ENCODE results near the gene DAGLA.

The DAGLA gene

DNA sequence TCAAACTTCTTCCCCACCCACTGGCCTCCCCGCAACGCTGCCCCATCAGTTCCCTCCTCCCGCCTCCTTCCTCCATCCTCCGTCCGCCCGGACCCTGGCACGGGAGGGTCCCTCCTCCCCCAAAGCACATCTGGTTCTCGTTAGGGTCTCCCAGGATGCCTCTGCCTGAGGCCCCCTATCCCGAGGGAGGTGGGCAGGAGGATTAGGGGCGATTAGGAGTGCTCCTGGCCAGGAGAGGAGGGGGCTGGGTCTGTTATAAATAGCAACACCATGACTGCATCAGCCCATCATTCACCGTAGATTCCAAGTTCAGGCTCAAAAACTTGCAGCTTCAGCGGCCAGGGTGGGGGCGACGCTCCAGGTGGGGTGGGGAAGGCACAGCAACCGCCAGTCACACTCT lies 82.6 kb downstream of the DAGLA start:
- no peak for DNase-seq (ENCODE audit: extremely low read depth in 1 of 2, low read depth in 1 of 2)

DNA sequence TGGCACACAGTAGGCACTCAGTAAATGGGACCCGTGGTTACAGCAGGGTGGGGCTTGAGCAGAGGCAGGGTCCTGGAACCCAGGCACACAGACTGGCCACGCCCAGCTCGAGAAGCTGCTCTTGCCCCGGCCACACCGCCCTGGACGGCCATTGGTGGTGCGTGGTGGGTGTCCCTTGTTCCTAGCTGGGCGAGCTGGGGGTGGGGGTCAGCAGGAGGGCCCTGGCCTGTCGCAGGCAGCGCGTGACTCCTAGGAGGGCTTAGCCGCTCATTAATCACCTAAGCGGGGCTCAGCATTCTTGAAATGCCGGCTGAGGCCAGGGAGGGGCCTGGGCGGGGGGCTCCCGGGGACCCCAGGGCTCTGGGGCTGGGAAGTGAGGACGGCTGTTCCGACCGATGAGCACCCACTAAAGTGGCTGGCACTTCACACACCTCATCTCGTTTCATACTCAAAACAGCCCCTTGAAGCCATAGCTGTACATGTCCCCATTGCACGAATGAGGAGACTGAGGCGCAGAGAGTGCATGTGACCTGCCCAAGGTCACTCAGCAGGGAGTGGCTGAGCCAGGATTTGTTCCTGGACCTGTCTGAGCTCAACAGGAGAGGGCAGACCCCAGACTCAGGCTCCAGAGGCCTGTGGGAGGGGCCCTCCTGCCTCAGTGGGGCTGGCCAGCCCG lies 83.9 kb downstream of the DAGLA start:
- DNase-seq (ENCODE audit: extremely low read depth in 1 of 2, low read depth in 1 of 2): no peak

DNA sequence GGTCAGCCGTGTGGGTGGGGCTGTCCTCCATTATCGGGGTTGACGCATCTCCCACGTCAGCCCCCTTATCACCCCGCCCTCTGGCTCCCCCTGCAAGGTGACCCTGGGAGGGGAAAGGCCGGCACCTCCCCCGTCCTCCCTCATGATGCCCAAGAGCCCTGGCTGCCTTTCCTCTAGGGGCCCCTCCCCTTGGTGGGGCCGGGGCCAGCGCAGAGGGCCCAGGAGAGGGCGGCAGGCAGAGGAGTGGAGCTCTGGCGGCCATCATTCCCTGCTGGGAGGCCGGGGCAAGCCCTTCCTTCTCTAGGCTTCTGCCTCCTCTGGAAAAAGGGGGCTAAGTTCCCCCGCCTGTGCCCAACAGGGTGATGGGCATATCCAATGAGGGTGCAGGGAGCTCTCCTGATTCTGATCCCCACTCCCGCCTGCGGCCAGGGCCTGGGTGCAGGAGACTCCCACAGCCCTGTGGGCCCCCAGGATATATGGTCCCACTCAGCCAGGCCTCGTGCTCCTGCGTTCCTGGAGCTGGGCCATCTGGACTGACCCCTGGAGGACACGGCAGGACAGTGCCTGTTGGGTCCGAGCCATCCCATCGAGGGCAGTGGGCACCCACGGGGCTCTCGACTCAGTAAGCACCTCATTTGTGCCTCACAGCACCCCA lies 84.5 kb downstream of the DAGLA start:
- DNase-seq (ENCODE audit: extremely low read depth in 1 of 2, low read depth in 1 of 2): no peak

GRCh38 chr11:61765550-61766253 lies 85.5 kb downstream of the DAGLA start:
- DNase-seq (ENCODE audit: extremely low read depth in 1 of 2, low read depth in 1 of 2): no peak

DNA sequence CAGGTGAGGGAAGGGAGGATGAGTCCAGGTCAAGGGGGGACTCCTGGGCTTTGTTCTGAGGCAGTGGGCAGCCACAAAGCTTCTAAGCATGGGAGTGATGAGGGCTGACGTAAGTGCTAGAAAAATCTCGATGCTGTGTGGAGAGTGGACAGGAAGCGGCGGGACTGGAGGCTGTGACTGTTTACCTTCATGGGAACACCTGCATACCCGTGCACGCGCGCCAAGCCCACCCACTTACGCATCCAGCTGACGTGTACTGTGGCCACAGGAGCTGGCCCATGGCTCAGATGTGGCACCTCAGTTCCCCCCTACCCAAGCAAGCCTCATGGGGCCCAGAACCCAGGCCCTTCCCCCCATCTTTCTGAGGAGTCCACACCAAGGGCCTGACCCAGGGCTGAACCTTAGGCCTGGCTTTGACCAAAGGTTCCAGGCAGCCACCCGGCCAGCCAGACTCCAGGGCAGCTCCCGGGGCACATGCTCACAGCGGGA lies 86.2 kb downstream of the DAGLA start:
- DNase-seq (ENCODE audit: extremely low read depth in 1 of 2, low read depth in 1 of 2): no peak

GRCh38 chr11:61768376-61769076 lies 88.3 kb downstream of the DAGLA start:
- no peak for DNase-seq (ENCODE audit: extremely low read depth in 1 of 2, low read depth in 1 of 2)

- no peak for DNase-seq (ENCODE audit: extremely low read depth in 1 of 2, low read depth in 1 of 2)
These were observed 89.2 kb downstream of the DAGLA start for GRCh38 chr11:61769169-61769920.

GRCh38 chr11:61769946-61770683 lies 89.9 kb downstream of the DAGLA start:
- DNase-seq (ENCODE audit: extremely low read depth in 1 of 2, low read depth in 1 of 2): no peak

DNA sequence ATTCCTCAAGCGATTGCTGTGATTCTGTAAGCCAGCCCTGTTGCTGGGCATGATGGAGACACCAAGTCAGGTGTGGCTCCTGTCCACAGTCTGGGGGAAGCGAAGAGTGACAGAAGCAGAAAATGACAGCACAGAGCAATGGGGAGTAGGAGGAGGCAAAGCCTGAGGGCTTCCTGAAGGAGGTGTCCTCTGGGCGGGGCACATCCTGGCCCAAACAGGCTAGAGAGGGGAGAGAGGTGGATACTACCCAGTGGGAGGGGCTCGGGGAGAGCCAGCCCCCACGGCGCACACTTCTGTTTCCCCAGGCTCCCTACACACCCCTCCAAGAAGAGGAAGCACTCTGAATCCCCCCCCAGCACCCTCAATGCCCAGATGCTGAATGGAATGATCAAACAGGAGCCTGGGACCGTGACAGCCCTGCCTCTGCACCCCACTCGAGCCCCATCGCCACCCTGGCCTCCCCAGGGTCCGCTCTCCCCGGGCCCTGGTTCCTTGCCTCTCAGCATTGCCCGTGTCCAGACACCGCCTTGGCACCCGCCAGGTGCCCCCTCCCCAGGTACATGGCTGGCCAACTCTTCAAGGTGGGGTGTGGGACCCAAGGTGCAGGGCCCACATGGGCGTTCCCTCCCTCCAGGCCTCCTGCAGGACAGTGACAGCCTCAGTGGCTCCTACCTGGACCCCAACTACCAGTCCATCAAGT lies 91.2 kb downstream of the DAGLA start:
- DNase-seq (ENCODE audit: extremely low read depth in 1 of 2, low read depth in 1 of 2): no peak

DNA sequence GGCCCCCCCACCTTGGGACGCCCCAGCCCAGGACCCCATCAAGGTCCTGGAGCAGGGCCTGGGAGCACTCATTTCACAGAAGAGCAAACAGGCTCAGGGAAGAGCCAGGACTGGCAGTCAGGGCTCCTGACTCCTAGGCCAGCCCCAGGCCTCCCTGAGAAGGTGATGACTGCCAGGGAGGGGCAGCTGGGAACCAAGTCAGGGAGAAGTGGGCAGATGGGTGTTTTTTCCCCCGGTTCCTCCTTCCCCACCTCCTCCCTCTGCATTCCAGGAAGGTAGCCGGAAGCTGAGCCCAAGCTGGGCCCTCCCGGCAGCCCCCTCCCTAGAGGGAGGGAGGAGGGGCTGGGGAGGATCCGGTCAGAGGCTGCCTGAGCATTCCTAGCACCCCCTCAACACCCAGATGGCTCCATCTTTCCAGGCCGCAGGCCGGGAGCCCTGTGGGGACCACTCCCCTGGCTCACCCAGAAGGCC lies 91.8 kb downstream of the DAGLA start:
- DNase-seq (ENCODE audit: extremely low read depth in 1 of 2, low read depth in 1 of 2): no peak

GRCh38 chr11:61773356-61773755 lies 93.2 kb downstream of the DAGLA start:
- no peak for DNase-seq (ENCODE audit: extremely low read depth in 1 of 2, low read depth in 1 of 2)

GRCh38 chr11:61773809-61774208 lies 93.6 kb downstream of the DAGLA start:
- DNase-seq (ENCODE audit: extremely low read depth in 1 of 2, low read depth in 1 of 2): no peak

DNA sequence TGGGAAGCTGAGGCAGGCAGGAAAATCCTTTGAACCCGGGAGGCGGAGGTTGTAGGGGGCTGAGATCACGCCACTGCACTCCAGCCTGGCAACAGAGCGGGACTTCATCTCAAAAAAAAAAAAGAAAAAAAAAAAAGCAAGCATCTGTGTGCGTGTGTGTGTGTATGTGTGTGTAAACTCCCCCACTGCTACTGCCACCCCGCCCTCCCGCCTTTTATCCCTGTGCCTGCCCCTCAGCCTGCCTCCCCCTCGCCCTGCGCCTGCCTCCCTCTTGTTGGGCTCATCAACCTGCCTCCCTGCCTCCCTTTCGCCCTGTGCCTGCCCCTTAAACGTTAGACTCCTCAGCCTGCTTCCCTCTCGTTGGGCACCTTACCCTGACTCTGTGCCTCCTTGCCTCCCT lies 94.2 kb downstream of the DAGLA start:
- DNase-seq (ENCODE audit: extremely low read depth in 1 of 2, low read depth in 1 of 2): no peak

DNA sequence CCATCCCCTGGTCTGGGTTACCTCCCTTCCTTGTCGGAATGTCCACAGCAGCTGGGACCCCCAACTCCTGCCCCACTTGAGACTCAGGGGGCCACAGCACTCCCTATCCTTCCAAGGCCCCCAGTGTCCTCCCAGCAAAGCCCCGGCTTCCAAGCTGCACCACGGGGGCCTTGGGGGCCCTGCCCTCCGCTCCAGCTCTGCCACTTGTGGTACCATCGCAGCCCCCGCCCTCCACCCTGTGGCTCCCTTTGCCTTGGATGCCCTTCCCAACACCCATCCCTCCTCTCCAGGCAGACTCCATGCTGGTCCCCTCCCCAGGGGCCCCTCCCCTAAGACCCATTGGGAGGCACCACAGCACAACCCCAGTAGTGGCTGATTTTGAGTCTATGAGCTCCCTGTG lies 94.9 kb downstream of the DAGLA start:
- DNase-seq (ENCODE audit: extremely low read depth in 1 of 2, low read depth in 1 of 2): no peak

- no peak for DNase-seq (ENCODE audit: extremely low read depth in 1 of 2, low read depth in 1 of 2)
These were observed 95.7 kb downstream of the DAGLA start for GRCh38 chr11:61775606-61776554.

- DNase-seq (ENCODE audit: extremely low read depth in 1 of 2, low read depth in 1 of 2): peak; percentile 35 to 54
These were observed 96.4 kb downstream of the DAGLA start for GRCh38 chr11:61776561-61777075.

GRCh38 chr11:61777234-61778090 lies 97.3 kb downstream of the DAGLA start:
- peak in 1 of 2 donors; percentile 25 for DNase-seq (ENCODE audit: extremely low read depth in 1 of 2, low read depth in 1 of 2)
